OCI-LY1 (cell line): ENCODE results near the gene ACOT9.

ENCODE experiments used
- CTCF ChIP-seq: fragments of 200-600 bp; sonication (generic), shearing (Covaris generic); IDR thresholded peaks from 2 replicates; pipeline ENCODE4 v1.5.1; 2017; ENCODE audit warnings: mild to moderate bottlenecking, antibody characterized with exemption, low read length, moderate library complexity, mixed read lengths
- EZH2 ChIP-seq: fragments of 200-600 bp; sonication (generic), shearing (Covaris generic); IDR thresholded peaks from 2 replicates; pipeline ENCODE4 v1.8.0; 2017; ENCODE audit warnings: borderline replicate concordance, mixed run types, mild to moderate bottlenecking, antibody characterized with exemption, low read length, moderate library complexity, mixed read lengths

DNA sequence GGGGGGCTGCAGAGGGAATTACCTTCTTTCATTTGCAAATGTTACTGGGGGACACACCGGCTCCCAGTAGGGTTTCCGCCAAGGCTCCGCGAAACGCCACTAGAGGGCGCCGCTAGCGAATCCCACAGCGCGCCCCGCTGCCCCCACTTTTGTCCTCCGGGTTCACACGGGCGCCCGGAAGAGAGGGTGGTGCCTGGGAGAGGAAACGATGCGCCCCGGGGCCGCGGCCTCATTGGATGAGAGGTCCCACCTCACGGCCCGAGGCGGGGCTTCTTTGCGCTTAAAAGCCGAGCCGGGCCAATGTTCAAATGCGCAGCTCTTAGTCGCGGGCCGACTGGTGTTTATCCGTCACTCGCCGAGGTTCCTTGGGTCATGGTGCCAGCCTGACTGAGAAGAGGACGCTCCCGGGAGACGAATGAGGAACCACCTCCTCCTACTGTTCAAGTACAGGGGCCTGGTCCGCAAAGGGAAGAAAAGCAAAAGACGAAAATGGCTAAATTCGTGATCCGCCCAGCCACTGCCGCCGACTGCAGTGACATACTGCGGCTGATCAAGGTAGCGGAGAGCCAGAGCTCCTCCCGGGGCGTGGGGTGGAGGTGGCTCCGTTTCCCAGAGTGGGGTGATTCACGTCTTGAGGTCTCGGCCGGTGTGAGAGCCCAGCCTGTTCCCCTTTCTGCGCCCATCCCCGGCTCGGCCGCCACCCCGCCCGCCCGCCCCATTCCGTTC, 40.0 kb upstream of the ACOT9 start, which contains the start of gene SAT1:
- TF ChIP-seq CTCF (peak; percentile 68), EZH2 (no peak)
